Stomach smooth muscle (tissue), 2 donors: Measurements from ENCODE around the gene SH3RF1.
A peak's percentile ranks its signal among the peaks of the same experiment; 100 is the strongest.

Experiments
- H3K27ac ChIP-seq: one replicate; pipeline ENCODE4 v1.7.0; 2013; ENCODE audit warnings: mild to moderate bottlenecking, low read length, inconsistent platforms
- H3K27me3 ChIP-seq, 2 donors: one replicate each; pipeline ENCODE4 v1.7.0; 2013; ENCODE audit warnings: low read length in 2 of 2; ENCODE audit not compliant: insufficient read depth in 2 of 2, control insufficient read depth in 1 of 2
- H3K36me3 ChIP-seq, 2 donors: one replicate each; pipeline ENCODE4 v1.7.0; 2013; ENCODE audit warnings: low read length in 2 of 2; ENCODE audit not compliant: control insufficient read depth in 2 of 2, insufficient read depth in 2 of 2
- H3K4me1 ChIP-seq: one replicate; pipeline ENCODE4 v1.7.0; 2013; ENCODE audit warnings: low read length; ENCODE audit not compliant: control insufficient read depth, insufficient read depth
- H3K4me3 ChIP-seq, 2 donors: one replicate each; pipeline ENCODE4 v1.7.0; 2013; ENCODE audit warnings: low read length in 2 of 2
- H3K9ac ChIP-seq, 2 donors: one replicate each; pipeline ENCODE4 v1.7.0; 2013; ENCODE audit warnings: low read length in 2 of 2, mild to moderate bottlenecking in 1 of 2
- H3K9me3 ChIP-seq, 2 donors: one replicate each; pipeline ENCODE4 v1.7.0; 2013; ENCODE audit warnings: low read length in 2 of 2; ENCODE audit not compliant: control insufficient read depth in 2 of 2
- donor health status: healthy.
- donor health status: Pancreatic carcinoma.

SH3RF1 gene

DNA sequence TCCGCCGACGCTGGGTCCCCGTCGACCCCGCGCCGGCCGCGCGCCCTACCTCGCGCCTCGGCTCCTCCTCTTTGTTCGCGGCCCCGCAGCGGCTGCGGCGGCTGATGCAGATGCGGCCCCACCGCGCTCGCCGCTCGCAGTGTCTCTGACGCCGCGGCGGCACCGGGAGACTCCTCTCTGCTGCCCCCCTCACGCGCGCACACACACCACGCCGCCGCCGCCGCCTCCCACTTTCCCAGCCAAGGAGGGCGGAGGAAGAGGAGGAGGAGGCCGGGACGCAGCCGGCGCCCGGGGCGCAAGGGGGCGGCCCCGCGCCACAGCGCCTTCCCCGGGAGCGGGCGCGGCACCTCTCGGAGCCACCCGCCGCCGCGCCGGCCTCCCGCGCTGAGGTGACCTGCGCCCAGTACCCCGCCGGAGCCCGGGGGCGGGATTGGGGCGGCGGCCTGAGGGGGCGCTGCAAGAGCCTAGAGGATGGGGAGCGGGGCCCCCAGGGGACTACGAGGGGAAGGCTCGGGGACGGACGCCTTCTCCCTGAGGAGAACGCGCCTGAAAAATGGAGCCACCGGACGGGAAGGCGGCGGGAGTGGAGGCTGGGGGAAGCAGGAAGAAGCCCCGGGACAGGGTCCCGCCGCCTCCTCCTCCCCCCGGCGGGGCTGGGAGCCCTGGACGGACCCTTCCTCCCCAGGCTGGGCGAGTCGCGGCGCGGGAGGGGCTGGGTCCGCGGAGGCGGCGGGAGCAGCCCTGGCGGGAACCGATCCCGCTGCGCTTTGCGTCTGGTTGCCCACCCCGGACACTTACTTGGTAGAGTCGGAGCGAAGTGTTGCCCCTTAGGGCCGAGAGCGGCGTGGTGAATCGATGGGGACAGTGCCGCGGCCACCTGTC, at the start of gene SH3RF1:
TSS of gene SH3RF1 (minus strand) at position 147 of the 882 bp plus-strand sequence. CDS start 1,744 bp downstream, outside the sequence.
- Histone ChIP-seq H3K4me1 (peaks cover 16% of the 10 kb centered on the region), H3K27me3 (no peaks in the 10 kb centered on the region), H3K27ac (peak within 1 kb of the TSS; percentile 72), H3K36me3 (no peaks in the 10 kb centered on the region), H3K4me3 (peak within 1 kb of the TSS; percentile 89 to 90), H3K9ac (peak within 1 kb of the TSS; percentile 87 to 89), H3K9me3 (no peaks in the 10 kb centered on the region)

- Histone ChIP-seq H3K27ac (no peak overlapping the region), H3K4me1 (peaks cover 11% of the 10 kb centered on the region), H3K9me3 (no peaks in the 10 kb centered on the region)
Measured at GRCh38 chr4:169315530-169316343, 45.0 kb upstream of the SH3RF1 start.

DNA sequence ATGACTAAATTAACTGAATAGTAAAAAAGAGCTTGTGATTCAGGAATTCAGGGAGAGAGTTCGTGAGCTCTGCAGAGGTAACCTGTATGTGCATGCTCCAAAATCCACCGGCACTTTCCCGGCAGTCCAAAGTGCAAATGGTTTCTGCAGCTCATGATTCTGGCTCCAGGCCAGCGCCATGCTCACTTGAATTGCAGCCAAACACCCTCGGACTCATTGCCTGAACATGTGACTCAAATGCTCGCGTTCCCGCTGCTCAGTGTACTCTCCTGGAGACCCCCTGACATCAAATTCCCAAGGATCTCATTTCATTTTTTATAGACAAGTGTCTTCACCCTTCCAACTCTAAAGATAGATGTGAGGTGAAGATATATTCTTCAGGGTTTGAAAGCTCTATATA, 44.1 kb upstream of the SH3RF1 start:
- Histone ChIP-seq H3K27ac (no peak overlapping the region), H3K4me1 (peaks cover 11% of the 10 kb centered on the region), H3K9ac (no peak overlapping the region)

More at GRCh38 chr4:169315530-169316343, 45.0 kb upstream of the SH3RF1 start:
- no peak overlapping the region for H3K4me3 ChIP-seq
- H3K9ac ChIP-seq, result no peak overlapping the region
- no peaks in the 10 kb centered on the region for H3K27me3 ChIP-seq
- H3K36me3 ChIP-seq, result no peaks in the 10 kb centered on the region

DNA sequence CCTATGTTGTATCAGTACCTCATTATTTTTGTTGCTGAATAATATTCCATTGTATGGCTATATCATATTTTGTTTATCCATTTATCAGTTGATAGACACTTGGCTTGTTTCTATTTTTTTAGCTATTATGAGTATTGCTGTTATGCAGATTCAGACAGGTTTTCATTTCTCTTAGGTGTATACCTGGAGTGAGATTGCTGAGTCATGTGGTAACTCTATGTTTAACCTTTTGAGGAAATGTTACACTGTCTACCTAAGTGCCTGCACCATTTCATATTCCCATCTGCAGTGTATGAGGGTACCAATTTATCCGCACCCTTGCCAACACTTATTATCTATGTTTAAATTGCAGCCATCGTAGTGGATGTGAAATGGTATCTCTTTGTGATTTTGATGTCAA, 43.0 kb upstream of the SH3RF1 start:
- Histone ChIP-seq H3K36me3 (no peaks in the 10 kb centered on the region), H3K4me3 (no peak overlapping the region), H3K4me1 (peaks cover 11% of the 10 kb centered on the region), H3K27ac (no peak overlapping the region), H3K9me3 (no peaks in the 10 kb centered on the region), H3K27me3 (no peaks in the 10 kb centered on the region), H3K9ac (no peak overlapping the region)

More for the DNA sequence above, 44.1 kb upstream of the SH3RF1 start:
- H3K27me3 ChIP-seq, result no peaks in the 10 kb centered on the region
- peak overlapping the region; percentile 44 to 62 for H3K4me3 ChIP-seq
- no peaks in the 10 kb centered on the region for H3K36me3 ChIP-seq
- no peaks in the 10 kb centered on the region for H3K9me3 ChIP-seq

DNA sequence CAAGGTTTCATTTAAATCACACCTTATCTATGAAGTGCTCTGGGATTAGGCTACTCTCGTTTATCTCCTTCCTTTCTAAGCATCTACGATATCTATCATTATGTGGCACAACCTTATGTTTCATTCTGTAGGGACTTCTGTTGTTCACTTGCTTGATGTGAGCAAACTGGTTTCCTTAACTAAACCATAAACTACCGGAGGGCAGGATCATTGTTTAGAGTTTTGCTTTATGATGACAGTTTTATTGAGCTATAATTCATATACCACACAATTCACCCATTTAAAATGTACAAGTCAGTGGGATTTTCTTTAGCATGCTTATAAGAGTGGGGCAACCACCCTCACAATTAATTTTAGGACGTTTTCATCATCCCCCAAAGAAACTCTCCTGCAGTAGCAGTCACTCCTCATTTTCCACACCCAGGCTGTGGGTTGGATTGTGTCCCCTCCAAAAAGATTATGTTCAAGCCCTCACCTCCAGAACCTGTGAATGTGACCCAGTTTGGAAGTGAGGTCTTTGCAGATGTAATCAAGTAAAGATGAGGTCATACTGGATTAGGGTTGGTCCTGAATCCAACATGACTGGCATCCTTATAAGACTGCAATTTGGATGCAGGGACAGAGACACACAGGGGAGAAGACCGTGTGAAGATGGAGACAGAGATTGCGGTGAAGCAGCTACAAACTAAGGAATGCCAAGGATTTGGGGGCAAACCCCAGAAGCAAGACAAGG, 42.1 kb upstream of the SH3RF1 start:
- Histone ChIP-seq H3K36me3 (no peaks in the 10 kb centered on the region), H3K27ac (no peak overlapping the region), H3K4me1 (peaks cover 11% of the 10 kb centered on the region), H3K9me3 (no peaks in the 10 kb centered on the region), H3K27me3 (no peaks in the 10 kb centered on the region), H3K4me3 (no peak overlapping the region), H3K9ac (no peak overlapping the region)

DNA sequence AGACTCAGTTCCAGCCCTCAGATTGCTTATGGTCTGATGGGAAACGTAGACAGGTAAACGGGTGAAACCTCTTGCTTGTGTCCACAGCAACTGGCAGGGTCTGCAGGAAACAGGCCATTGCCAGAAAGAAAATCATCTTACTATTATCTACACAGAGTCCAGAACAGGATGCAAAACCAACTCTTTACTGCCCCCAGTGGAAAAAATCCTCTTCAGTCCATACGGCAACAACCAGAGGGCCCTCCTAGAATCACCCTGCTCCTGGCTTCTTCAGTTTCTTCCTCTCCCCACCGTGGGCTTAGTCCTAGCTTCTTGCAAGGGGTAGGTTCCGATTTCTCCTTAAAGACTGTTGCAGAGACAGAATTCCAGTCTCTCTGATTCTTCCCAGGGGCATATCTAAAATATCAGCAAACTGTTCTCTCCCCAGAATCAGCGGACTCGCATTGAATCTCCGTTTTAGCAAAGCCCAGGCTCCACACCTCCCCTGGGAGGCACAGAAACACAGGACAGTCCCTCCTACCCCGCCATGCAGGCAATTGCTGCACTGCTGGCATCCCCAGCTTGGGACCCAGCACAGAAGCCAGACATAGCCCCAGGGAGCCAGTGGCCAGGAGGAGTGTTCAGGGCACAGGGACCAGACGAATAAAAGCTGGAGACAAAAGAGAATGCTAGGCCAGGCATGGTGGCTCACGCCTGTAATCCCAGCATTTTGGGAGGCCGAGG, 41.0 kb upstream of the SH3RF1 start:
- Histone ChIP-seq H3K4me3 (no peak overlapping the region), H3K27ac (no peak overlapping the region), H3K36me3 (no peaks in the 10 kb centered on the region), H3K27me3 (no peaks in the 10 kb centered on the region), H3K9me3 (no peaks in the 10 kb centered on the region), H3K9ac (no peak overlapping the region), H3K4me1 (peaks cover 11% of the 10 kb centered on the region)

DNA sequence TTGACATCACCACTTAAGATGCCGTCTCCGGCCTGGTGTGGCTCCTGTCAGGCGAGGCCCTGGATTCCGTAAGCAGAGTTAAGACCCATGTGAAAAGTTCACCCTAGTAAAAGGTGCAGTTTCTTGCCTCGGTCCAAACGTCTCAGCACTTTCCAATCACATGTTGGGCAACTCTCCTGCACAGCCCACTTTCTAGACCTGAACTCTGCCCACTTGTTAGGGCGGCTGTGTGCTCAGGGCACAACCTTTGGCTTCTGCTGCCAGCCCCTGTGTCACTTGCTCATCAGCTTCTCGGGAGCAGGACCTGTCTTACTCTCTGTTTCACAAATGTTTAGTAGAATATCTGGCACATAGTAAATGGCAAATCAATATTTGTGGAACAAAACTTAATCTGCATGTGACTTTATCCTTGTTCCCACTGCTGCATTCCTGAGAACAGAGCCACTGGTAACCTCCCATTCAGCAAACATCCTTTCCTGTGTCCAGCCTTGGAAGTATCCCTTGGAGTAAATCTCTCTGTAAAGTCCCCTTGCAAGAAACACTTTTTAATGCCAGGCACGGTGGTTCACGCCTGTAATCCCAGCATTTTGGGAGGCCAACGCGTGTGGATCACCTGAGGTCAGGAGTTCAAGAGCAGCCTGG, 38.7 kb upstream of the SH3RF1 start:
- H3K9ac ChIP-seq, result no peak overlapping the region
- H3K36me3 ChIP-seq, result no peaks in the 10 kb centered on the region
- no peaks in the 10 kb centered on the region for H3K9me3 ChIP-seq
- no peak overlapping the region for H3K27ac ChIP-seq
- no peak overlapping the region for H3K4me3 ChIP-seq
- no peaks in the 10 kb centered on the region for H3K4me1 ChIP-seq
- no peaks in the 10 kb centered on the region for H3K27me3 ChIP-seq

GRCh38 chr4:169307576-169307975, 36.8 kb upstream of the SH3RF1 start:
- H3K4me1 ChIP-seq, result no peaks in the 10 kb centered on the region
- no peaks in the 10 kb centered on the region for H3K36me3 ChIP-seq
- no peak overlapping the region for H3K9ac ChIP-seq
- H3K9me3 ChIP-seq, result no peaks in the 10 kb centered on the region
- H3K4me3 ChIP-seq, result no peak overlapping the region
- H3K27ac ChIP-seq, result no peak overlapping the region
- H3K27me3 ChIP-seq, result no peaks in the 10 kb centered on the region

DNA sequence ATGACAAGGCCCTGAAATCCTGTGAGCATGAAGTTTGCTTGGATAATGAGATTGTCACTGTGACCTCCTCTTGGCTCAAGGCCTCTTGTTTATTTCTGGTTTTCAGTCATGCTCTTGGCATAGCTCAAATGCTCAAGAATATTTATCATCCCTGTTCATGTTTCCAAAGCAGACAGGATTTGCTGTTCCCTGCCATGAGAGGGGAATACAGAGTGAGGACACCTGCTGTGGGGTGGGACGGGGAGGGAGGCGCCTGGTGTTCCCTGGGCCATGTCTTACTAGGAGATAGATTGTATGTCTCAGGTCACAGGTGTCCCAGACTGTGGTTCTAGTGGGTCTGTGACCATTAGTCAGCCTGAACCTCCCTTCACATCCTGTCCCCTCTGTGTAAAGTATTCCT, 34.9 kb upstream of the SH3RF1 start:
- no peaks in the 10 kb centered on the region for H3K36me3 ChIP-seq
- H3K9ac ChIP-seq, result no peak overlapping the region
- H3K27ac ChIP-seq, result no peak overlapping the region
- H3K9me3 ChIP-seq, result no peaks in the 10 kb centered on the region
- no peaks in the 10 kb centered on the region for H3K27me3 ChIP-seq
- H3K4me3 ChIP-seq, result no peak overlapping the region
- no peaks in the 10 kb centered on the region for H3K4me1 ChIP-seq
